NCI-H446 treated with DMSO at 0.1 percent for 48 hours (cell line): ENCODE data around the gene HMGN1.

Experiments
- DNase-seq: peaks from one replicate; lab custom pipeline; 2025; lab: John Stamatoyannopoulos, UW

The HMGN1 gene

DNA sequence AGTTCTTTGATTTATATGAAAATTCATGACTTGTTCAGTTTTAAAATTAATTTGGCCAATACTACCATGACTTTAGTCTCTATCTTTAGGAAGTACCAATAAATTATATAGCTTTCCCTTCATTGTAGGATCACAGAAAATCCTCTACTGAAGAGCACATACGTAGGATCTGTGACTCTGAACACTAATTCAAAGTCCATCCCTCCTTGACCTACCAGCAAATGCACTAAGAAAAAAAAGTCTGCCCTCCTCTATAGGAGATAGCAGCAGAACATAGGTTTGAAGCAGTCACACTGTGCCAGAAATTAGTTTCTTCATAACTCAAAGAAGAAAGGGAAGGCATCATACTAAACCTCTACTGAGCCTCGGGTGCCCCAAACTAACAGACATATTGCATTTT is 52.0 kb downstream of the HMGN1 start:
- DNase-seq = no peak
